Measurements from ENCODE around the gene REC8. TPM values are rescaled to one million over a fixed set of nuclear protein-coding genes. Genes with fewer than 3 reads are reported as not detected.
A peak's percentile ranks its signal among the peaks of the same experiment; 100 is the strongest.

Gene REC8
- total RNA-seq, 3 donors from 2014 or later = 14.9 to 17.0 (median 16.8) TPM

DNA sequence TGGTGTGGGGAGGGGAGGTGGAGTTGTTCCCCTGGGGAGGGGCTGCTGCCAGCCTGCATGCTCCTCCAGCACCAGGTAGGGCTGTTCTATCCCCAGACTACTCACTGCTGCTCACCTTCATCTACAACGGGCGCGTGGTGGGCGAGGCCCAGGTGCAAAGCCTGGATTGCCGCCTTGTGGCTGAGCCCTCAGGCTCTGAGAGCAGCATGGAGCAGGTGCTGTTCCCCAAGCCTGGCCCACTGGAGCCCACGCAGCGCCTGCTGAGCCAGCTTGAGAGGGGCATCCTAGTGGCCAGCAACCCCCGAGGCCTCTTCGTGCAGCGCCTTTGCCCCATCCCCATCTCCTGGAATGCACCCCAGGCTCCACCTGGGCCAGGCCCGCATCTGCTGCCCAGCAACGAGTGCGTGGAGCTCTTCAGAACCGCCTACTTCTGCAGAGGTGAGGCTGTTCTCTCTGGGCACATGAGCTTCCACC, 7.3 kb upstream of the REC8 start:
- TF ChIP-seq, protein P1, sequence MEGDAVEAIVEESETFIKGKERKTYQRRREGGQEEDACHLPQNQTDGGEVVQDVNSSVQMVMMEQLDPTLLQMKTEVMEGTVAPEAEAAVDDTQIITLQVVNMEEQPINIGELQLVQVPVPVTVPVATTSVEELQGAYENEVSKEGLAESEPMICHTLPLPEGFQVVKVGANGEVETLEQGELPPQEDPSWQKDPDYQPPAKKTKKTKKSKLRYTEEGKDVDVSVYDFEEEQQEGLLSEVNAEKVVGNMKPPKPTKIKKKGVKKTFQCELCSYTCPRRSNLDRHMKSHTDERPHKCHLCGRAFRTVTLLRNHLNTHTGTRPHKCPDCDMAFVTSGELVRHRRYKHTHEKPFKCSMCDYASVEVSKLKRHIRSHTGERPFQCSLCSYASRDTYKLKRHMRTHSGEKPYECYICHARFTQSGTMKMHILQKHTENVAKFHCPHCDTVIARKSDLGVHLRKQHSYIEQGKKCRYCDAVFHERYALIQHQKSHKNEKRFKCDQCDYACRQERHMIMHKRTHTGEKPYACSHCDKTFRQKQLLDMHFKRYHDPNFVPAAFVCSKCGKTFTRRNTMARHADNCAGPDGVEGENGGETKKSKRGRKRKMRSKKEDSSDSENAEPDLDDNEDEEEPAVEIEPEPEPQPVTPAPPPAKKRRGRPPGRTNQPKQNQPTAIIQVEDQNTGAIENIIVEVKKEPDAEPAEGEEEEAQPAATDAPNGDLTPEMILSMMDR (IDR thresholded peaks at IDR 0.05) = no peak
- no peak overlapping the region for H3K4me3 ChIP-seq
- ATAC-seq = no peak
- intact Hi-C loops (cut with DNase I, micrococcal nuclease) = no loop called here
- peaks cover 22% of the 10 kb centered on the region for H3K4me1 ChIP-seq (ENCODE audit: low read depth)
- peak in 1 of 3 donors; percentile 40 for DNase-seq
- no peaks in the 10 kb centered on the region for H3K36me3 ChIP-seq (ENCODE audit: low read depth)
- no peaks in the 10 kb centered on the region for H3K9me3 ChIP-seq

DNA sequence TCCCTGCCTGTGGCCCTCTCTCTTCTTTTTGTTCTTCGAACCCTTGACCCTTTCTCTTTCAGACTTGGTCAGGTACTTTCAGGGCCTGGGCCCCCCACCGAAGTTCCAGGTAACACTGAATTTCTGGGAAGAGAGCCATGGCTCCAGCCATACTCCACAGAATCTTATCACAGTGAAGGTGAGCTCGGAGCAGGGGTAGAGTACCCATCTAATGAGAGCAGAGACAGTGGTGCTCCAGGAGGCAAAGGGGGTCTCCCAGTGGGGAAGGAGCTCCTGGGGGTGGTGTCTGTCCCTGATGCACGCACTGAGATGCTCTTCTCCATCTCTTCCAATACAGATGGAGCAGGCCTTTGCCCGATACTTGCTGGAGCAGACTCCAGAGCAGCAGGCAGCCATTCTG, 6.1 kb upstream of the REC8 start:
- DNase-seq = peak in 1 of 3 donors; percentile 13
- no peak for ATAC-seq

DNA sequence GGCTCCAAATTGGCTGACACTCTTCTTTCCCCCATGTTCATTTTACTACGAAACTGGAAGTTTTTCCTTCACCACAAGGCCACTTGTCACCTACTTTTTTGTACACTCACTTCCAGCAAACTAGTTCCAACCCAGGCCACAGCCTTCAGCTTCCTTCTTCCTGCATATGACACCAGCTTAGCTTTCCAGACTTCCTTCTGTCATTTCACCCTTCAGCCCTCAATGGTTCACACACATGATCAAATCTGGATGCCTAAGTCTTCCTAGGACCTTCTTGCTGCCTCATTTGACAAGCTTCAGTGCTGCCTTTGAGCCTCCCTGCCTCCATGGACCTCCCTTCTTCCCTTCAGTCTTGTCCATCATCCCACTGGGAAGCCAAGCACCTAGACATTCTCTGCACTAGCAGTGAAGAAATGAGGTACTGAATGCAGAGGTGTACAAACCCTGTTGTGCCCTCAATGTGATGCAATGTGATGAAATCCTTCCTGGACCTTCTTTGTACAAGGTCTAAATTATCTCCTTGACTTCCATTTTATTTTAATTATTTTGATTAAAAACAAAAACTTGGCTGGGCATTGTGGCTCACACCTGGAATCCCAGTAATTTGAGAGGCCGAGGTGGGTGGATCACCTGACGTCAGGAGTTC, 4.3 kb upstream of the REC8 start:
- intact Hi-C loops (cut with DNase I, micrococcal nuclease) = no loop called here
- H3K4me3 ChIP-seq = no peak overlapping the region
- no peaks in the 10 kb centered on the region for H3K36me3 ChIP-seq (ENCODE audit: low read depth)
- TF ChIP-seq, protein P1 (IDR thresholded peaks at IDR 0.05) = no peak
- no peaks in the 10 kb centered on the region for H3K9me3 ChIP-seq
- peaks cover 5% of the 10 kb centered on the region for H3K4me1 ChIP-seq (ENCODE audit: low read depth)
- DNase-seq (no peak), ATAC-seq (no peak)

More for the DNA sequence above, 6.1 kb upstream of the REC8 start:
- Histone ChIP-seq H3K9me3 (no peaks in the 10 kb centered on the region), H3K4me1 (ENCODE audit: low read depth) (peaks cover 19% of the 10 kb centered on the region), H3K4me3 (no peak overlapping the region), H3K36me3 (ENCODE audit: low read depth) (no peaks in the 10 kb centered on the region)
- TF ChIP-seq, protein P1 (IDR thresholded peaks at IDR 0.05) = no peak
- intact Hi-C loops (cut with DNase I, micrococcal nuclease) = no loop called here

DNA sequence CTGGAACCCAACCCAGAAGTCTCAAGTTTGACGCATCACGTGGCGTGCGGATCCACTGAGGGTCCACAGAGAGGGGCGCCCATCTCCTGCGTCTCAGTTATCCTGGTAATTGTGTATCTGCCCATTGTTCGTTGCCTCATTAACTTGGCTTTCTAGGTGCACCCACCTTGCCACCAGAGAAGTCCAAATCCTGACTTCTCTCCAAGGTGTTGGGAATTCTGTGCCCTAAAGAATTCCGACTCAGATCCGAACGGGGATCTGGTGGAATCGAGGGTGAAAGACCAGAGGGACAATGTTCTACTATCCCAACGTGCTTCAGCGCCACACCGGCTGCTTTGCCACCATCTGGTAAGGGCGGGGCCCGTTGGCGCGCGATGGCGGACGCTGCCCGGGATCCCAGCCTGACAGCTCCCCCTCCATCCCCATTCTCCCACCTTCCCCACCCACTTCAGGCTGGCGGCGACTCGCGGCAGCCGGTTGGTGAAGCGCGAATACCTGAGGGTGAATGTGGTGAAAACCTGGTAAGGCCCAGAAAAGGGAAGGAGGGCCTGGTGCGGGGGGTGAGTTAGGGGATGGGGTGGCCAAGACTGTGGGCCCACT, 481 bp downstream of the REC8 start:
- no peak for DNase-seq
- H3K4me3 ChIP-seq = no peak overlapping the region
- no peaks in the 10 kb centered on the region for H3K4me1 ChIP-seq (ENCODE audit: low read depth)
- no peaks in the 10 kb centered on the region for H3K36me3 ChIP-seq (ENCODE audit: low read depth)
- H3K9me3 ChIP-seq = no peaks in the 10 kb centered on the region
- ATAC-seq = no peak
- intact Hi-C loops (cut with DNase I, micrococcal nuclease) = no loop called here
- TF ChIP-seq, protein P1 (IDR thresholded peaks at IDR 0.05) = no peak

DNA sequence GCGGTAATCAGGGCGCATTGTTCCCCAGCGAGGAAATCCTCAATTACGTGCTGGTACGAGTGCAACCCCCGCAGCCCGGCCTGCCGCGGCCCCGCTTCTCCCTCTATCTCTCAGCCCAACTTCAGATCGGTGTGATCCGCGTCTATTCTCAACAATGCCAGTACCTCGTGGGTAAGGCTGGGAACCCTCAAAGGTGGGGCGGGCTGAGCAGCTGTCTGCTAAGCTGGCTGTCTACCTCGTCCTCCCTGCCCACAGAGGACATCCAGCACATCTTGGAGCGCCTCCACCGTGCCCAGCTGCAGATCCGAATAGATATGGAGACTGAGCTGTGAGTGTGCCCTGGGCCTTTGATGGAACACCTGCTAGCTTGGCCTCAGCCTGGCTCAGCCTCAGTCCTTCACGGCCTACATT, 996 bp downstream of the REC8 start:
- ATAC-seq (no peak), DNase-seq (no peak)
- no peaks in the 10 kb centered on the region for H3K36me3 ChIP-seq (ENCODE audit: low read depth)
- no peaks in the 10 kb centered on the region for H3K4me1 ChIP-seq (ENCODE audit: low read depth)
- intact Hi-C loops (cut with DNase I, micrococcal nuclease) = no loop called here
- TF ChIP-seq, protein P1 (IDR thresholded peaks at IDR 0.05) = no peak
- H3K4me3 ChIP-seq = no peak overlapping the region
- no peaks in the 10 kb centered on the region for H3K9me3 ChIP-seq
